Measurements from ENCODE around the gene ZNF831.

ZNF831 gene

DNA sequence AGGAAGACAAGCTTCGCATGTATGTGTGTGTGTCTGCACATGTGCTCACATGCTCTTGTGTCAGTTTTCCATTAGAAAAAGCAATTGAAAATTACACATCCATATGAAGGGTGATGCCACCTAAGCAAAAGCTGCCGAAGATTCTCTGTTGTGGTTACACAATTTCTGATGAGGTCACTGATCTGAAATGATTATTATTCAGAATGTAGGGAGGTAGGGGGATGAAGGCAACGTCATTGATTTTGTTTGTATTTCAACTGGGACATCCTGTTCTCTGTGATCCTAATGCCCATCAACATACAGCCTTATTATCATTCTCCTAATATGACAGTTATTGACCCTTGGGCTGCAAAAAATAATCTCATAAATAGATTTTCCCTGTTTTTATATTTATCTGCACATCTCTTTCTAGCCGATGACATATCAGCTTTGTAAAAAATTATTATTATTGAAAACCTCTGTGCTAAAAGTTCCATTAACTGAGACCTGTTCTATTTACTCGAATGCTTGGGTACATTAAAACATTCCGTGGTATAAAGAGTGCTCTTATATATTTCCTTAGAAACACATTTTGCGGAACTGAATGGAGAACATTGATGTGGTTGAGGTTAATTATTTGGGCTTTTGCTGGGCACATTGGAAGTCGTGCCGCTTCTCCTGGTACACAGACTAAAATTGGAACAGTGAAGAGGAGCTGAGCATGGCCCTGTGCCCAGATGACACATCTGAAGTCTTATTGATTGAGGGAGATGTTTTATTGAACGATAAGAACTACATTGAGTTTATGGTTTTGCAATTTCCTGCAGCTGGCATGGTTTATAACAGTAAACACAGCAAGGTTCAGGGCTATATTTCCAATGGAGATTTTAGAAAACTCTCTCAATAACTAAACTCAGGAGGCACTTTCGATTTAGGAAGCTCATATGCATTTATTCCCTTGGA, 51.3 kb downstream of the ZNF831 start:
- no peak for DNase-seq (ENCODE audit: low read depth)

DNA sequence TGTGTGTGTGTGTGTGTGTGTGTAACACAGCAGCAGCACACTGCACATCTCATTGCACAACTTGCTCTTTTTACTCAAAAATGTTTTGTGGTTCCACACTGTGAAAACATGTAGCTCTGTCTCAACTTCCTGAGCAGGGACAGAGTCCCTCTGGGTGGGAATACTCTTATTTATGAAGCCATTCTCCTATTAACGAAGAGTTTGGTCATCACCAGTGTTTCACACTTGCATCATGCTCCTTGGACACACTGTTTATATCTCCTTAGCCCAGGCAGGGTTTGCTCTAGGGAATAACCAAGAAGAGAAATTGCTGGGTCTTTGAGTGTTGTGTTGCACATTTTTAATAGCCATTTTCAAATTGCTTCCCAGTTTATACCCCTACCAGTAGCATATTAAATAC, 53.6 kb downstream of the ZNF831 start:
- no peak for DNase-seq (ENCODE audit: low read depth)

DNA sequence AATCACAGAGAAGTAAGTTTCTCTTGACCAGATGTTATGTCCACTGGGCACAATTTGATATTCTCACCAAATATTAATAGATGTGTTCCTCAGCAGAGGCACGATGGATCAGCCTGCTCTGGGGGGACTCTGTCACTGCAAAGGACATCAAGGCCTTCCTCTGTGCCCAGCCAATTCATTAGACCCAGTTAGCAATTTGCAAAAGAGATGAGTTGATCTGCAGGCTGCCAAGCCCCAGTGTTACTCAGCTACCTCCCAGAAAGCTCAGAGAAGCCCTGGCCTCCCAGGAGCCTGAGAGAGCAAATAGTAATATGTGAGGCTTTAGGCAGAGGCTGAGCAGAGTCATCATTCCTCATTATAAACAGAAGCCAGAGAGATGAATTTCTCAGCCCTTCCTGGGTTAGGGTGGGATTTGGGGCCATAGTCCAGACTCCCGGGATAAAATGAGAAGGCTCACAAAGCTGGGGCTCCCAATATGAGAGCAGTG, 54.2 kb downstream of the ZNF831 start:
- DNase-seq (ENCODE audit: low read depth) = no peak

DNA sequence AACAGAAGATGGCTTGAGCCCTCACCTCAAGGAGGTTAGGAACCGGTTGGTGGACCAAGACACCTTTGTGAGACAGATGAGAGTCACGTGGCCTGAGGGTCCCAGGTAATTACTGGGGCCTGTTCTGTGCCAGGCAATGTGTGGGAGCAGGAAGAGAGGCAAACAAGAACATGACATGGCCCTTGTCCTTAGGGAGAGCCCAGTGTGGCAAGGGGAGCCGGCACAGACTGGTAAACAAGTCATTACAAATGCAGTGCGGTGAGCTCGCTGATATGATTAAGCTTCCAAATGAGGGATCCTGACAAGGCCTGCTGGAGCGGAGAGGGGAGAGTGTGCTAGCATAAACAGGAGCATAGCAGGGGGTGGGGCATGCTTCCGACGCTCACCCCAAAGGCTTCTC, 55.6 kb downstream of the ZNF831 start:
- no peak for DNase-seq (ENCODE audit: low read depth)

DNA sequence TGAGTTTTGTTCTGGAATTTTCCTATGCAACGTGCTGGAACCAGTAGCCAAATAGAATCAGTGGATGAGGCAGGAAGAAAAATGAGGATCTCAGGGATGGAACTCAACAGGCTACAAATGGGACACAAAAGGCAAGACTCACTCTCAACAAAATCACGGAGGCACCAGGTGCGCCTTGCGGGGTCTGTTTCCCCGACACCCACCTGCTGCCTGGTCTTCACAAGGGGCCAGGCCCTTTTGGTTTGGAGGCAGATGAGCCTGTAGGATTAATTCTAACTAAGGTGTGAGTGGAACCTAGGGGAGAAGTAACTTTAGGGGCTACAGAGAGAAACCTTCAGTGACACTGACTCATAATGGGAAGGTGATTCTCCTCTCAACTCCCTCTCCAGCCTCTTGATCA, 56.5 kb downstream of the ZNF831 start:
- DNase-seq (ENCODE audit: low read depth) = no peak

DNA sequence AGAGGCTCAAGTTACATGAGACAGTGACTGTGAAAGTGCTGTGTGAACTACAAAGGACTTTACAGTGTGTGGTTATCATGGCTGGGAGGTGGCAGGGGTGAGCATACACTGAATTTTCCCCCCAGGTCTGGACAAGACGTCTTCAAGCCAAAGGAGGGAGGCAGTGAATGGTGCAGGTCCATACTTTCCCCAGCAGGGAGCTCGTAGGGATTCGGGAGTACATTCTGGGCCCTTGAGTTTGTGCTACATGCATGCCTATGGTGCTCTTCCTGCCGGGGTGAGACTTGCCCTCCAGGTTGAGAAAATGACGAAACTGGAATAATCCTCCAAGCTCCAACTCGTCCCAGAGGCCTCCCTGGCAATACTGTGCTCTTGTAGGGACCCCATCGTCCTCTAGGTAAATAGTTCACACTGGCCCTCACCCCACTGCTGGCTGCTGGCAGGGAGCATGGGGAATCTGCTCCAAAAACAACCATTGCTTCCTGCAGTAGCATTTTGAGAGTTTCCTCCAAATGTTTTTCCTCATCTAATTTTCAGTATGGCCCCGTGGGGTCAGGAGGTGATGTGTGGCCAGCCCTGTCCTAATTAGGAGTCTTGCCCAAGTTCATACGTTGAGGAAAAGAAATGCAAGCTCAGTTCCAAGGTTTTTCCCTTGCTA, 57.6 kb downstream of the ZNF831 start:
- no peak for DNase-seq (ENCODE audit: low read depth)

DNA sequence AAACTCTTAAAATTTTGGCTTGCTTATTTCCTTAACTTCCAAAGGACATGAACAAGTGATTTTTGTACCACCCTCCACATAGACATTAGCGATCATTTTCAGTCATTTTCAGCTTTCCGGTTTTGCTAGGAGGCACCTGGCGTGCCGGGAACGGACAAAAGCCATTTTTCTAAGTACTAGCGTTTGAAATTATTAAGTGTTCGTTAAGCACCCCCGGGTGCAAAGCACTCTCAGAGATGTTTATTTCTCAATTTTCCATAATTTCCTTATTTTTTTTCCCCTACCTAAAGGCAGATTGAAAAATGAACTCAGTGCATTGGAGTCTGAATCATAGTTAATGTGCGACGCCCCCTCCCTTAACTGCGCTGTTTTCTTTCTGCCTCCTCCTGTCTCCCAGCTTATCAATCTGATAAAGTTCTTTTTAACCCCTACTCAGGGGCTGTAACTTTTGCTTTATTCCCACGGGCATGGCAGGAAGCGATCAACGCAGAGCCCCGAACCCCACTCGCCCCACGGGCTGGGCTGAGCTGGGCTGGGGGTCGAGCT, 58.2 kb downstream of the ZNF831 start:
- DNase-seq (ENCODE audit: low read depth) = no peak

DNA sequence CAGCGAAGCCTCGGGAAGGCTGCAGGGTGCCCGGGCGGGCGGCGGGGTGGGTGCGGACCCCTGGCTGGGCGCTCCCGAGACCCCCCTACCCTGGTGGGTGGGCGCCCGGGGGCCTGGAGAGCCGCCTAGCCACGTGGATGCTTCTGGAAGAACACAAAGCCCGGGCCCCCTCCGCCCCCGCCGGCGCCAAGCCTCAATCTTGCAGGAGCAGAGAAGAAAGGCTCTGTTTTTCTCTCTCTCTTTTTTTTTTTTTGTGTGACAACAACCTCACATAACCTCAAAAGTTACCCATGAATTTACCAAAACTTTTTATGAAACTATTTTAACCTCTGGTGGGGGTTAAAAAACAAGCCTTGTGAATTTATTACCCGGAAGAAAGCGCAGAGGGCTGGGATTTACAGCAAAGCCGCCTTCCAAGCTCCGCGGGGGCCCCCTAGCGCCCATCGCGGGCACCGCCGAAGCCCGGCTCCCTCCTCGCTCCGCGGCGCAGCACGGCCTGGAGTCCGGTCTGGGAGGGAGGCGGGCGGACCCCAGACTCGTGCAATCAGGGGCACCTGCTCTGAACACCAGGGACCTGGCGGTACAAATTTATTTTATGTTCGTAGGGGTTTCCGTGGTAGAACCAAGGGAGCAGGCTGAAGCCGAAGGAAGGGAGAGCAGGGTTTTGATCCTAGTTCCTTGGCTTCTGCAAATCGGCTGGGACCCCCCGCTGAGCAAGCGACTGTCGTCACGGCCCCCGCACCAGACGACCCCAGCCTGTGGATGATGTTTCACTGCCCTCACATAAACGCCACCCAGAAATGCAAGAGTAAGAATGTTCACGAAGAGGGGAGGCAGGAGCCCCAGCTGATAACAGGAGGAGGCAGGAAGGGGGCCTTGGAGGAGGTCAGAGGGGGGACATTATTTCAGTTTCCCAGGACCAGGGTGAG, 58.9 kb downstream of the ZNF831 start:
- DNase-seq (ENCODE audit: low read depth) = peak; percentile 73

DNA sequence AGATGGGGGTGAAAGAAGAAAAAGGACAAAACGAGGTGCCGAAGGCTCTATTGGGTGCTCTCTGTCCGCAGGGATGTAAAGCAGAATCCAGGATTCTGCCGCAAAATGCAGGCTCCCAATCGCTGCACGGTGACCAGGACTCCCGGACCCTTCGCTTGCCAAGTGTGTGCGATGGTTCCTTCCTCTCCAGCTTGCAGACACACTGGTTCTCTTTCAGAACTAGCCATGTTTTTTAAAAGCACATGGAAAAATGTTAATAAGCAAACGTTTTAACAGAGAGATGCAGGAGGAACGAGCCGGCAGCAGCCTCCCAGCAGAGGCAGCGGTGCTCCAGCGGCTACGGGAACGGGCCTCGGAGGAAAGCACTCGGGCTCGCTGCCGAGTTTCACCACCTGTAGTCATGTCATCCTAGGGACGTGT, 59.6 kb downstream of the ZNF831 start:
- DNase-seq (ENCODE audit: low read depth) = no peak

DNA sequence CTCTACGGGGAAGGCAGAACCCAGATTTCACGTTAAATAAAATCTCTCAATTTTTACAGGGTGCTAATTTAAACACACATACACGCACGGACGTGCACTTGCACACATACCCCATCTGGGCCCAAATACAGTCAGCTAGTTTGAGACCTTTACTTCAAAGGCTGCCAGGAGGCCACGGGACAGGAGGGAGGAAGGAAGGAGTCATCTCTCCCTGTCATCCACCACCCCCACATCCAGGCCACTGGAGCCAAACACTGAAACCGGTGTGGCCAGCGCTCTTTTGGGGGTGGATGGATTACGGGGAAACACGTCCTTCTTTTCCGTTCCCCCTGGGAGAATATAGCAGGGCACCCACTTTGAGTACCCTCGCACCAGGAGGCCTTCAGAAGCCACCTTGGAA, 60.1 kb downstream of the ZNF831 start:
- no peak for DNase-seq (ENCODE audit: low read depth)

DNA sequence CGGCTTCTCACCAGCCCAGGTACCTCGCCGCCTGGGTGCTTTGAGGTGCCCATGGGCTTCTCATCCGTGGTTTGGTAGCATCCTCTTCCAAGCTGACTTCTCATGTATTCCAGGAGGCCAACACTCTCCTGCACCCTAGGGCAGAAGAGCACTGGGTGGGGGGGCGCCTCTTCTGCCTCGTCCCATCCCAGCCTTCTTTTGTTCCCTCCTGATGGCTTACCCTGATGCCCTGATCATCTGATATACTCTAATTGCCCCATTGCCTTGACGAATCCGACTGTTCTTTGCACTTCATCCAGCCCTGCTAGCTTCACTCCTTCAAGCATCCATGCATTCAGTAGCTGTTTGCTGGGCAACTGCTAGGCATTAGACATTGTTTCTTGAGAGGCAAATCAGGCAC, 60.6 kb downstream of the ZNF831 start:
- no peak for DNase-seq (ENCODE audit: low read depth)

DNA sequence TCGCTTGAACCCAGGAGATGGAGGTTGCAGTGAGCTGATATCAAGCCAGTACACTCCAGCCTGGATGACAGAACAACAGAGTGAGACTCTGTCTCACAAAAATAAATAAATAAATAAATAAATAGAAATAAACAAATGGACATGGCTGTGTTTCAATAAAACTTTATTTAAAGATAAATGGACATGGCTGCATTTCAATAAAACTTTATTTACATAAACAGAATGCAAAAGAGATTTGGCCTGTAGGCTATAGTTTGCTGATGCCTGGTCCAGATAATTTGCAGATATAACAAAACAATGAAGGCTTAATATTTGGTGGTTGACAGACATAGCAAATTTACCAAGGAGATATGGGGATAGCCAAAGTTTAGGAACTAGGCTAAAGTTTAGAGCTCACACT, 66.8 kb downstream of the ZNF831 start:
- DNase-seq (ENCODE audit: low read depth) = no peak

DNA sequence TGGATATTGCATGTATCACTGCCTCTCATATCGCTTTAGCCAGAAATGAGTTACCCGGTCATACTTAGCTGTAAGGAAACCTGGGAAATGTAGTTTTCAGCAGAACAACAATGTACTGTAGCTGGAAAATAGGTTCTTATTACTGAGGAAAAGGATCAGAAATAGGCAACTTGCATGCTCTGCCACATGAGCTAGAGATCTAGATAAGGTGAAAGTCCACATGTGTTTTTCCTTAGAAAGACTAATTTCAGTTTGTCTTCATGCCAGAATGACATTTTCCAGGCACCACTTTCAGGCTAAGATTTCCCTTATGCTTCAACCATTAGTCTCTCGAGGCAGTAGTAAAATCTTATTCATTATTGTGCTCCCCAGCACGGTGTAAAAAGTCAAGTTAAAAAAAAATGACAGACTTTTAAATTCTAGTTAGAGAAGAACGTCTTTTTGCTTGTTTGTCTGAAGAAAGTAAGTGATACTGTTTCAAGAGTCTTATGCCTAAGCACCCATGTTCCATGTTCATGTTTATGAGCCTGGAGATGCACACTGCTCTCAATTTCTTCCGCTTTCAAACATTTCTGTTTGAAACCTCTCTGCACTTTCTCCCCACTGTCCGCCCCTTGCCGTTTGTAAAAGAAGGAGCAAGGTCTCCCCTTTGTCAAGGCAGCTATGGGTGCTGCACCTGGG, 67.6 kb downstream of the ZNF831 start:
- DNase-seq (ENCODE audit: low read depth) = no peak

DNA sequence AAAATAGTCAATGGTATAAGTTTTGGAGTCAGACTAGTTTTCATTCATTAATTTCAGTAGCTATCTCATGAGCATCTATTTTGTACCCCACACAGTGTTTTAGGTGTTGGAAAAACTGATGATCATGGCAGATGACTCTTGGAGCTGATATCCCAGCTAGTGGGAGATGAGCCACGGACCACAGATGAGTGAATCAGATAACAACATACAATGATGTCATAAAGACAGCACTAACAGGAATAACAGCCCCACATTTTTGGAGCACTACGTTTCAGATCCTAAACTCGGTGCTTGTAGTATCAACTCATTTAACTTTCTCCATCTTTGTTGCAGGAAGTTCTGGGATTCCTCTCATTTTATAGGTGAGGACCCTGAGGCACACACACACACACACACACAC, 69.0 kb downstream of the ZNF831 start:
- no peak for DNase-seq (ENCODE audit: low read depth)

DNA sequence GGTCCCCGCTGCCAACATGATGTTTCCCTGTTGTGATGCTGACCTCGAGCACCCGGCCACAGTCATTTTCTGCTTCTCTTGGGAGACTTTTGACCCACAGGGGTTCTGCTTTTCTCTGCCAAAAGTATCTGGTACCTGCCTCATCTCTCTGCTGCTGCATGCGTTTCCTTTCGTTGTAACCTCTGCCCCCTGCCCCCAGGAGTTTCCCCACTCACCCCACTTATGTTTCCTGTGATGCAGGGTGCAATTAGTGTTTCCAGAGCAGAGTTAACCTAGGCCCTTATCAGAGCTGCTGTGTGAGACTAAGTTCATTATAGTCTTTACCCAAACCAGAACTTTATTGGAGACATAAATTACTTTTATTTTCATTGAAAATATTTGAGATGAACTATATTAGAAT, 71.6 kb downstream of the ZNF831 start:
- no peak for DNase-seq (ENCODE audit: low read depth)

DNA sequence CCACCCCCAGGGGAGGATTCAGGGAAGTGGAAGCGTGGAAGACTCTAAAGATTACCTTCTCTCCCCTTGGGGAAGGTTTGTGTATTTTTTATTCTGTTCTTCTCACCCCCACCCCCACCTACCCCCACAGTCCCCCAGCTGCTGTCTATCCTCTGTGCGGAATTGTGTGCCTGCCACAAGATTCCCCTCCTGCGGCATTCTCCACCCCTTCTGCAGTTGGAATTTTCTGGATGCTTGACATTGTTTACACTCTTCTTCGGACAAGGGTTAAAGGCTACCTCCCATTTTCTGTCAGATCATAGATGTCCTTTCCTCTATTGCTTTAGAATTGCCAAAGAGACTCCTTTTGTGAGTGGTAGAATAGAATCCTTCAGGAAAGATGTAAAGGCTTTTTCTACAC, 76.4 kb downstream of the ZNF831 start:
- no peak for DNase-seq (ENCODE audit: low read depth)

DNA sequence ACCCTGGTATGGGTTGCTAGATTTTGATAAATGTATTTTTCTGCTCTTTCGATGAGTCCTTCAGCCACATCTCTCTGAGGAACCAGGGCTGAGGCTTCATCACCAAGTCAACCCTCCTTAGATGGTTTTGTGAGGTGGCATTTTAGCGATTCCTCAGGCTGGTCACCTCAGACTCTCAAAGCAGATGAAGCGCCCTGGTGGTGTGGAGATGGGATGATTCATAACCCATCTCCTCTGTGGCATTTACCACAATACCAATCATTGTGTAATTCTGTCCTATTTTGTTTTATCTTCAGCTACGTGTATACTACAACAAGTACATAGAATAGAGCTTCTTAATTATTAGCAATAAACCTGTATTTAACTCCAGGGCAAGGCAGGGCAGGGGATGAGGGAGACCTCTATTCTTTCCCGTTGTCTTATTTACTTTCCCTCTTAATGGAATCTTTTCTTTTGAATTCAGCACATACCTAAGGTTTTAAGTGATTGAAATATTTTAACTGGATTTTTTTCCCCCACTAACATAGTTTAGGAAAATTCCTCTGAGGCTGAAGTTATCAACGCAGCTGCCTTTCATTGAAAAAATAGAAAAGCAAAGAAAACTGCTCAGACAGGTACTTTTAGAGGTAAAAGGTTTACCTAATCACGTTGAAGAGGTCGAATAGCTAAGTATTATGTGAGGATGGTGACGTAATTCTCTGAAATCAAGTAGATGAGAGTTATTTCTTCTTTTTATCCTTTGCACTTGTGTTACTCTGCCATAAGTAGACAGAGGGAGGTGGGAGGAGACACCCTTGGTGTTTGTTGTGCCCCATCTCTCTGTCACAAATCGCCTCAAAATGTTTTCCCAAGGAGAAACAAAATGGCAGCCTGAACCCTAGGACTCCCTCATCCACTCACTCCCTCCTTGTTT, 79.3 kb downstream of the ZNF831 start:
- DNase-seq (ENCODE audit: low read depth) = no peak

DNA sequence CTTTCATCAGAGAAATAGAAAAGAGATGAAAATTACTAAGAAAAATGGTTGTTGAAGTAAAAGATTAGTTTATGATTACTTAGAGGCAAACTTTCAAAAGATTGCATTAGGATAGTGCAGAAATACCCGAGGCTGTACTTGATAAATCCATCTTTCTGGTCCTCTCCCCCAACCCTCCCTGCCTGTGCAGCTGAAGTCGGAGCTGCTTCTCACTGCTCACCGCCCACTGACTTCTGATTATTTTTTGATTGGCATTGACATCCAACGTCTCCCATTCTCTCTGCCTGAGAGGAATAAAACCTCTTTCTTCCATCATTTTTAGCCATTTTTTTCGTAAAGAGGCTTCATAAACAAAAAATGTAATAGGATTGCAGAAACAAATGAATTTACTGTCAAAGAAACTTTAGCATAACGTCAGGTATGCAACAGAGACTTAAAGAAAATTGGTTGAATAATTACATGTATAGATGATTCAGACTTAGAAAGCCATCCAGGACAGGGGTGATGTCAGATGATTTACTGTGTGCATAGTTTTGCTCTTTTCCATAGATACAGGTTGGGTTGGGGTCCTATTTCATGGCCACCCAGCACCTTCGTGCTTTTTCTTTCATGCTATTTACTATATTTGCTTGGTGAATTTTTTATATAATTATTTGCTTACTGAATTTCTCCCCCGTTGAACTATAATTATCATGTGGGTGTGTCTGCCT, 83.2 kb downstream of the ZNF831 start:
- no peak for DNase-seq (ENCODE audit: low read depth)

Measured in activated gamma-delta T cell treated with anti-CD3 and anti-CD28 coated beads, Interleukin-2, amount 50 U/mL, for 16 hours (primary cell).